K562 (cell line): ENCODE results near the gene ADM5. TPM values are rescaled to one million over a fixed set of nuclear protein-coding genes. Genes with fewer than 3 reads are reported as not detected.

Experiments used
- ARID2 ChIP-seq: fragments of 450-650 bp; IDR thresholded peaks from 2 replicates; pipeline ENCODE4 v1.6.1; 2017; ENCODE audit warnings: antibody characterized with exemption, mild to moderate bottlenecking
- CEBPG ChIP-seq, 3 experiments: fragments of 200-800 bp in 1 of 3; sonication (Bioruptor generic) in 1 of 3; sonication (generic) in 1 of 3; formaldehyde crosslinking in 1 of 3; IDR thresholded peaks in 2 of 3; conservative IDR thresholded peaks in 1 of 3; 2 replicates each; pipeline versions ENCODE4 v1.6.1 to v1.8.0; 2016 to 2022; ENCODE audit warnings: missing compliant biosample characterization in 2 of 3, missing genetic modification characterization in 2 of 3, mild to moderate bottlenecking in 1 of 3, missing genetic modification reagents in 1 of 3
- CTBP1 ChIP-seq: fragments of 450-650 bp; IDR thresholded peaks from 2 replicates; pipeline ENCODE4 v1.6.1; 2016; ENCODE audit warnings: borderline replicate concordance
- ILK ChIP-seq: fragments of 450-650 bp; IDR thresholded peaks from 2 replicates; pipeline ENCODE4 v1.6.1; 2016; ENCODE audit warnings: missing genetic modification characterization, low read depth, mild to moderate bottlenecking, missing compliant biosample characterization, moderate library complexity, borderline replicate concordance
- MEF2A ChIP-seq: IDR thresholded peaks from 2 replicates; pipeline ENCODE4 v1.6.1; 2011; ENCODE audit warnings: low read depth, mild to moderate bottlenecking, low read length, moderate library complexity; ENCODE audit not compliant: control insufficient read depth
- PHF8 ChIP-seq: fragments of 200-600 bp; sonication (generic); IDR thresholded peaks from 2 replicates; pipeline ENCODE4 v1.6.1; 2012; ENCODE audit warnings: mixed run types, mild to moderate bottlenecking, inconsistent platforms, low read length, moderate library complexity, borderline replicate concordance
- SIX5 ChIP-seq, 2 experiments: IDR thresholded peaks; 2 replicates each; pipeline ENCODE4 v1.6.1; 2011; ENCODE audit warnings: low read length in 2 of 2, borderline replicate concordance in 1 of 2, low read depth in 1 of 2, mild to moderate bottlenecking in 1 of 2, moderate library complexity in 1 of 2; ENCODE audit not compliant: insufficient read depth in 1 of 2
- polyA plus RNA-seq, 8 experiments: library from polyadenylated mRNA; depleted of rRNA in 4 of 8; stranded (reverse) in 5 of 8; unstranded in 3 of 8; fragments of >200 nt; fragmentation: Nextera tagmentation in 2 of 8; fragmentation: Illumina TruSeq in 1 of 8; extraction: Ambion mirVana in 2 of 8; extraction: Trizol in 1 of 8; gene quantifications; 2 replicates each; pipeline versions ENCODE4 v1.2.1 to v1.2.3, GENCODE V29; 2011 to 2014; ENCODE audit warnings: inconsistent platforms in 1 of 8, missing spikeins in 1 of 8
- total RNA-seq, 7 experiments: library from RNA; depleted of rRNA in 6 of 7; stranded (reverse); fragments of >200 nt in 6 of 7; fragmentation: Illumina TruSeq in 2 of 7; extraction: Trizol in 2 of 7; gene quantifications; 2 replicates each; pipeline versions ENCODE4 v1.2.1 to v1.2.3, GENCODE V29; 2011 to 2021; ENCODE audit warnings: low replicate concordance in 1 of 7
- TF ChIP-seq, protein P1 (sequence below): fragments of 450-650 bp; IDR thresholded peaks from 2 replicates; pipeline ENCODE4 v1.6.1; 2016; ENCODE audit warnings: mild to moderate bottlenecking, moderate library complexity
- TF ChIP-seq, protein P2 (sequence below): sonication (generic); IDR thresholded peaks from 2 replicates; pipeline ENCODE4 v1.6.1; 2016
- TF ChIP-seq, protein P3 (sequence below): fragments of 450-650 bp; IDR thresholded peaks from 2 replicates; pipeline ENCODE4 v1.6.1; 2016; ENCODE audit warnings: borderline replicate concordance

The ADM5 gene
- total and polyA plus RNA-seq, 9 of the 15 experiments (the other 6 are each of a cell fraction or from before 2014, with no cell fraction given), result 0.13 to 8.4 (median 2.0) TPM; not detected in 1

DNA sequence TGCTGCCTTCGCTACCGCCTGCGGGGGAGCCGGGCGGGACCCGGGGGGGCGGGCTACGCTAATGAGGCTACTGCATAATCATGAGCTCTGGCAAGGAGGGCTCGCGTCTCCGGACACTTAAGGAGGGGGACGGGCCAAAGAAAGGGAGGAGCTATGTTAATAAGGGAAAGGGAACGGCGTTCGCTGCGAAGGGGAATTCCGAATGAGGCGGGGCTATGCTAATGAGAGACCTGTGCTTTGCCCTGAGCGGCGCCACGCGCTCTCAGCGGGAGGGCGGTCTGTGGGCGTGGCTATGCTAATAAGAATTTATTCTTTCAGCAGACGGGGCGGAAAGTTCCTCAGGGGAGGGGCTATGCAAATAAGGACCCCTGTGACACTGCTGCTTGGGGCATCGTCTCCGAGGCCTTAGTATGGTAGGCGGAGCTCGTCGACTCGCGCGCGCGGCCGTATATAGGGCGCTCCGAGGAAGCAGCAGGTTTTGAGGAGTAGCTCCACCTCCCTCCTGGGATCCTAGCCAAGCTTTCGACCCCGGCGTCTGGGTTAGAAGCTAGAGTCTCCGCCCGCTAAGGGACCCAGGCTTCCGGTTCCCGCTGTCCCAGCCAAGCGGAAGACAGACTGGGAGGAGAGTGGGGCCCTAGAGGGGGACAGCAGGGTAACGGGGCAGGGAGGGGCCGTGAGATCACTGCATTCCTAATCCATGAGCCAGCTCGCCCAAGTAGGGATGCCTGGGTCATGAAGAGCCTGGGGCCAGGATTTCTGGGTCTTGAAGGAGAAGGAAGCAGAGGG, 49.1 kb upstream of the ADM5 start, which contains the start of gene RRAS (continued):
- TF ChIP-seq, protein P1, sequence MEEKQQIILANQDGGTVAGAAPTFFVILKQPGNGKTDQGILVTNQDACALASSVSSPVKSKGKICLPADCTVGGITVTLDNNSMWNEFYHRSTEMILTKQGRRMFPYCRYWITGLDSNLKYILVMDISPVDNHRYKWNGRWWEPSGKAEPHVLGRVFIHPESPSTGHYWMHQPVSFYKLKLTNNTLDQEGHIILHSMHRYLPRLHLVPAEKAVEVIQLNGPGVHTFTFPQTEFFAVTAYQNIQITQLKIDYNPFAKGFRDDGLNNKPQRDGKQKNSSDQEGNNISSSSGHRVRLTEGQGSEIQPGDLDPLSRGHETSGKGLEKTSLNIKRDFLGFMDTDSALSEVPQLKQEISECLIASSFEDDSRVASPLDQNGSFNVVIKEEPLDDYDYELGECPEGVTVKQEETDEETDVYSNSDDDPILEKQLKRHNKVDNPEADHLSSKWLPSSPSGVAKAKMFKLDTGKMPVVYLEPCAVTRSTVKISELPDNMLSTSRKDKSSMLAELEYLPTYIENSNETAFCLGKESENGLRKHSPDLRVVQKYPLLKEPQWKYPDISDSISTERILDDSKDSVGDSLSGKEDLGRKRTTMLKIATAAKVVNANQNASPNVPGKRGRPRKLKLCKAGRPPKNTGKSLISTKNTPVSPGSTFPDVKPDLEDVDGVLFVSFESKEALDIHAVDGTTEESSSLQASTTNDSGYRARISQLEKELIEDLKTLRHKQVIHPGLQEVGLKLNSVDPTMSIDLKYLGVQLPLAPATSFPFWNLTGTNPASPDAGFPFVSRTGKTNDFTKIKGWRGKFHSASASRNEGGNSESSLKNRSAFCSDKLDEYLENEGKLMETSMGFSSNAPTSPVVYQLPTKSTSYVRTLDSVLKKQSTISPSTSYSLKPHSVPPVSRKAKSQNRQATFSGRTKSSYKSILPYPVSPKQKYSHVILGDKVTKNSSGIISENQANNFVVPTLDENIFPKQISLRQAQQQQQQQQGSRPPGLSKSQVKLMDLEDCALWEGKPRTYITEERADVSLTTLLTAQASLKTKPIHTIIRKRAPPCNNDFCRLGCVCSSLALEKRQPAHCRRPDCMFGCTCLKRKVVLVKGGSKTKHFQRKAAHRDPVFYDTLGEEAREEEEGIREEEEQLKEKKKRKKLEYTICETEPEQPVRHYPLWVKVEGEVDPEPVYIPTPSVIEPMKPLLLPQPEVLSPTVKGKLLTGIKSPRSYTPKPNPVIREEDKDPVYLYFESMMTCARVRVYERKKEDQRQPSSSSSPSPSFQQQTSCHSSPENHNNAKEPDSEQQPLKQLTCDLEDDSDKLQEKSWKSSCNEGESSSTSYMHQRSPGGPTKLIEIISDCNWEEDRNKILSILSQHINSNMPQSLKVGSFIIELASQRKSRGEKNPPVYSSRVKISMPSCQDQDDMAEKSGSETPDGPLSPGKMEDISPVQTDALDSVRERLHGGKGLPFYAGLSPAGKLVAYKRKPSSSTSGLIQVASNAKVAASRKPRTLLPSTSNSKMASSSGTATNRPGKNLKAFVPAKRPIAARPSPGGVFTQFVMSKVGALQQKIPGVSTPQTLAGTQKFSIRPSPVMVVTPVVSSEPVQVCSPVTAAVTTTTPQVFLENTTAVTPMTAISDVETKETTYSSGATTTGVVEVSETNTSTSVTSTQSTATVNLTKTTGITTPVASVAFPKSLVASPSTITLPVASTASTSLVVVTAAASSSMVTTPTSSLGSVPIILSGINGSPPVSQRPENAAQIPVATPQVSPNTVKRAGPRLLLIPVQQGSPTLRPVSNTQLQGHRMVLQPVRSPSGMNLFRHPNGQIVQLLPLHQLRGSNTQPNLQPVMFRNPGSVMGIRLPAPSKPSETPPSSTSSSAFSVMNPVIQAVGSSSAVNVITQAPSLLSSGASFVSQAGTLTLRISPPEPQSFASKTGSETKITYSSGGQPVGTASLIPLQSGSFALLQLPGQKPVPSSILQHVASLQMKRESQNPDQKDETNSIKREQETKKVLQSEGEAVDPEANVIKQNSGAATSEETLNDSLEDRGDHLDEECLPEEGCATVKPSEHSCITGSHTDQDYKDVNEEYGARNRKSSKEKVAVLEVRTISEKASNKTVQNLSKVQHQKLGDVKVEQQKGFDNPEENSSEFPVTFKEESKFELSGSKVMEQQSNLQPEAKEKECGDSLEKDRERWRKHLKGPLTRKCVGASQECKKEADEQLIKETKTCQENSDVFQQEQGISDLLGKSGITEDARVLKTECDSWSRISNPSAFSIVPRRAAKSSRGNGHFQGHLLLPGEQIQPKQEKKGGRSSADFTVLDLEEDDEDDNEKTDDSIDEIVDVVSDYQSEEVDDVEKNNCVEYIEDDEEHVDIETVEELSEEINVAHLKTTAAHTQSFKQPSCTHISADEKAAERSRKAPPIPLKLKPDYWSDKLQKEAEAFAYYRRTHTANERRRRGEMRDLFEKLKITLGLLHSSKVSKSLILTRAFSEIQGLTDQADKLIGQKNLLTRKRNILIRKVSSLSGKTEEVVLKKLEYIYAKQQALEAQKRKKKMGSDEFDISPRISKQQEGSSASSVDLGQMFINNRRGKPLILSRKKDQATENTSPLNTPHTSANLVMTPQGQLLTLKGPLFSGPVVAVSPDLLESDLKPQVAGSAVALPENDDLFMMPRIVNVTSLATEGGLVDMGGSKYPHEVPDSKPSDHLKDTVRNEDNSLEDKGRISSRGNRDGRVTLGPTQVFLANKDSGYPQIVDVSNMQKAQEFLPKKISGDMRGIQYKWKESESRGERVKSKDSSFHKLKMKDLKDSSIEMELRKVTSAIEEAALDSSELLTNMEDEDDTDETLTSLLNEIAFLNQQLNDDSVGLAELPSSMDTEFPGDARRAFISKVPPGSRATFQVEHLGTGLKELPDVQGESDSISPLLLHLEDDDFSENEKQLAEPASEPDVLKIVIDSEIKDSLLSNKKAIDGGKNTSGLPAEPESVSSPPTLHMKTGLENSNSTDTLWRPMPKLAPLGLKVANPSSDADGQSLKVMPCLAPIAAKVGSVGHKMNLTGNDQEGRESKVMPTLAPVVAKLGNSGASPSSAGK, result no peak
- TF ChIP-seq CTBP1, result peak; percentile 66
- no peak for TF ChIP-seq CEBPG (CRISPR knock-in tag; IDR thresholded peaks at IDR 0.05)
- no peak for TF ChIP-seq CEBPG (tag; conservative IDR thresholded peaks at IDR 0.05 in 1 of 2, IDR thresholded peaks at IDR 0.05 in 1 of 2)
- peak; percentile 64; the same call in 1 of the 2 replicates for TF ChIP-seq PHF8
- TF ChIP-seq ARID2, result no peak
- TF ChIP-seq, protein P2, sequence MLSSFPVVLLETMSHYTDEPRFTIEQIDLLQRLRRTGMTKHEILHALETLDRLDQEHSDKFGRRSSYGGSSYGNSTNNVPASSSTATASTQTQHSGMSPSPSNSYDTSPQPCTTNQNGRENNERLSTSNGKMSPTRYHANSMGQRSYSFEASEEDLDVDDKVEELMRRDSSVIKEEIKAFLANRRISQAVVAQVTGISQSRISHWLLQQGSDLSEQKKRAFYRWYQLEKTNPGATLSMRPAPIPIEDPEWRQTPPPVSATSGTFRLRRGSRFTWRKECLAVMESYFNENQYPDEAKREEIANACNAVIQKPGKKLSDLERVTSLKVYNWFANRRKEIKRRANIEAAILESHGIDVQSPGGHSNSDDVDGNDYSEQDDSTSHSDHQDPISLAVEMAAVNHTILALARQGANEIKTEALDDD, result no peak
- TF ChIP-seq, protein P3, sequence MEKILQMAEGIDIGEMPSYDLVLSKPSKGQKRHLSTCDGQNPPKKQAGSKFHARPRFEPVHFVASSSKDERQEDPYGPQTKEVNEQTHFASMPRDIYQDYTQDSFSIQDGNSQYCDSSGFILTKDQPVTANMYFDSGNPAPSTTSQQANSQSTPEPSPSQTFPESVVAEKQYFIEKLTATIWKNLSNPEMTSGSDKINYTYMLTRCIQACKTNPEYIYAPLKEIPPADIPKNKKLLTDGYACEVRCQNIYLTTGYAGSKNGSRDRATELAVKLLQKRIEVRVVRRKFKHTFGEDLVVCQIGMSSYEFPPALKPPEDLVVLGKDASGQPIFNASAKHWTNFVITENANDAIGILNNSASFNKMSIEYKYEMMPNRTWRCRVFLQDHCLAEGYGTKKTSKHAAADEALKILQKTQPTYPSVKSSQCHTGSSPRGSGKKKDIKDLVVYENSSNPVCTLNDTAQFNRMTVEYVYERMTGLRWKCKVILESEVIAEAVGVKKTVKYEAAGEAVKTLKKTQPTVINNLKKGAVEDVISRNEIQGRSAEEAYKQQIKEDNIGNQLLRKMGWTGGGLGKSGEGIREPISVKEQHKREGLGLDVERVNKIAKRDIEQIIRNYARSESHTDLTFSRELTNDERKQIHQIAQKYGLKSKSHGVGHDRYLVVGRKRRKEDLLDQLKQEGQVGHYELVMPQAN, result no peak; the same call in 1 of the 2 replicates
- no peak for TF ChIP-seq SIX5 (IDR thresholded peaks at IDR 0.05; ENCODE audit: borderline replicate concordance in 1 of 2, insufficient read depth in 1 of 2, low read depth in 1 of 2, low read length in 2 of 2)
- peak; percentile 75; the same call in 1 of the 2 replicates for TF ChIP-seq MEF2A
- no peak for TF ChIP-seq ILK (tag)
